HG02642 (cell line): ENCODE measurements around the gene DBN1.
"Not testable (repeated sequence)": the region's sequence is repeated elsewhere in the genome, so short reads cannot be mapped to it uniquely, and the experiment has no call there.

Source experiments
- ATAC-seq: cut with Tn5 transposase; IDR thresholded peaks from one replicate; pipeline ENCODE4 v1.9.1; 2021; ENCODE audit warnings: mild to moderate bottlenecking; ENCODE audit not compliant: unreplicated experiment, poor library complexity

The DBN1 gene

GRCh38 chr5:177432839-177433657, 40.4 kb downstream of the DBN1 start:
- ATAC-seq: no peak

GRCh38 chr5:177432143-177432838, 41.1 kb downstream of the DBN1 start:
- ATAC-seq: no peak

- peak; percentile 40 for ATAC-seq
Observed at GRCh38 chr5:177431317-177432142, 41.9 kb downstream of the DBN1 start.

GRCh38 chr5:177430972-177431316, 42.5 kb downstream of the DBN1 start:
- no peak for ATAC-seq

GRCh38 chr5:177430140-177430951, 43.1 kb downstream of the DBN1 start:
- ATAC-seq: no peak

GRCh38 chr5:177429248-177430040, 44.0 kb downstream of the DBN1 start:
- no peak for ATAC-seq

- no peak for ATAC-seq
Observed at GRCh38 chr5:177428574-177429217, 44.7 kb downstream of the DBN1 start.

GRCh38 chr5:177427919-177428573, 45.4 kb downstream of the DBN1 start:
- ATAC-seq: no peak

- ATAC-seq: no peak
Observed at GRCh38 chr5:177427211-177427822, 46.1 kb downstream of the DBN1 start.

GRCh38 chr5:177426566-177427210, 46.7 kb downstream of the DBN1 start, which contains the start of gene GRK6:
Gene GRK6 (plus strand): TSS chr5:177426676. CDS start chr5:177426846, 170 bp downstream.
- peak; percentile 9 for ATAC-seq

- ATAC-seq: peak; percentile 79
Observed at GRCh38 chr5:177425801-177426565, 47.5 kb downstream of the DBN1 start.

GRCh38 chr5:177425196-177425800, 48.1 kb downstream of the DBN1 start:
- ATAC-seq: no peak

- no peak for ATAC-seq
Observed at GRCh38 chr5:177423671-177424070, 49.8 kb downstream of the DBN1 start.

GRCh38 chr5:177421062-177421798, 52.2 kb downstream of the DBN1 start:
- ATAC-seq: no peak

- not testable (repeated sequence) for ATAC-seq
Observed at GRCh38 chr5:177420472-177420871, 53.0 kb downstream of the DBN1 start.
